Measurements from ENCODE around the gene IL34. TPM values are rescaled to one million over a fixed set of nuclear protein-coding genes. Genes with fewer than 3 reads are reported as not detected.

Gene IL34
- total and polyA plus RNA-seq, 2 of the 8 experiments (the other 6 are each of a cell fraction or from before 2014, with no cell fraction given) = 4.6 to 5.6 TPM

GRCh38 chr16:70660672-70661350 lies 14.5 kb downstream of the IL34 start:
- Histone ChIP-seq H3K4me3 (ENCODE audit: extremely low read depth in 1 of 4, insufficient read depth in 2 of 4, low read depth in 3 of 4, low read length in 4 of 4) (no peak overlapping the region), H3K56ac (replicated peaks; ENCODE audit: insufficient read length, low read depth, low read length) (no peak overlapping the region), H3K4me2 (ENCODE audit: insufficient read depth in 1 of 2, low read depth in 2 of 2, low read length in 2 of 2) (peak overlapping the region in 1 of 2 experiments; percentile 7; a peak in 1 of 4 replicates), H2BK12ac (ENCODE audit: low read depth, low read length) (no peak overlapping the region), H4K91ac (replicated peaks; ENCODE audit: insufficient read length, low read length) (no peak overlapping the region), H3K27me3 (replicated peaks in 1 of 4; ENCODE audit: control insufficient read depth in 3 of 4, extremely low read depth in 1 of 4, insufficient read depth in 3 of 4, low read length in 3 of 4) (no peaks in the 10 kb centered on the region), H3K79me1 (ENCODE audit: low read depth, low read length) (no peaks in the 10 kb centered on the region), H3K27ac (ENCODE audit: low read depth, low read length) (no peak overlapping the region), H3K23me2 (ENCODE audit: low read depth, low read length) (no peaks in the 10 kb centered on the region), H3K9me3 (ENCODE audit: insufficient read depth in 2 of 2, low read depth in 1 of 2, low read length in 1 of 2) (no peaks in the 10 kb centered on the region), H2AFZ (ENCODE audit: low read length) (no peak overlapping the region), H3K18ac (ENCODE audit: extremely low read depth, low read length) (no peak overlapping the region), H3K79me2 (ENCODE audit: control insufficient read depth in 1 of 2, insufficient read depth in 2 of 2, low read length in 2 of 2) (no peaks in the 10 kb centered on the region), H3K9ac (replicated peaks in 1 of 4; ENCODE audit: extremely low read depth in 1 of 4, low read depth in 3 of 4, low read length in 3 of 4) (no peak overlapping the region; a peak in 1 of 7 replicates), H3K23ac (ENCODE audit: insufficient read length) (no peak overlapping the region), H2BK20ac (ENCODE audit: low read length) (no peak overlapping the region), H4K20me1 (replicated peaks in 1 of 2; ENCODE audit: control insufficient read depth in 1 of 2, insufficient read depth in 2 of 2, low read length in 2 of 2) (peaks cover 0 to 3% of the 10 kb centered on the region in 2 experiments), H3K4ac (replicated peaks; ENCODE audit: insufficient read length, low read depth, low read length) (no peak overlapping the region), H3K36me3 (ENCODE audit: control insufficient read depth in 2 of 4, insufficient read depth in 4 of 4, low read length in 3 of 4) (peaks cover 0 to 13% (median 0%) of the 10 kb centered on the region in 4 experiments; a peak in 4 of 8 replicates), H4K8ac (ENCODE audit: extremely low read depth, insufficient read depth, low read length) (no peak overlapping the region; the same call in 1 of the 2 replicates), H4K5ac (ENCODE audit: insufficient read length, low read depth, low read length) (no peak overlapping the region), H2BK120ac (replicated peaks; ENCODE audit: low read depth, low read length) (no peak overlapping the region), H3K4me1 (replicated peaks in 1 of 4; ENCODE audit: control insufficient read depth in 3 of 4, insufficient read depth in 4 of 4, low read length in 3 of 4) (peaks cover 0 to 14% (median 7%) of the 10 kb centered on the region in 4 experiments; a peak in 6 of 7 replicates), H2AK5ac (ENCODE audit: low read depth, low read length) (no peak overlapping the region), H3K14ac (ENCODE audit: insufficient read length) (no peak overlapping the region), H2BK5ac (ENCODE audit: low read depth, low read length) (peak overlapping the region; percentile 52; the same call in 1 of the 2 replicates), H2BK15ac (ENCODE audit: low read length) (no peak overlapping the region)
- ChIA-PET POLR2A (ENCODE audit: partially characterized antibody) (interaction anchor here (1.6 to 3.2 kb wide), 3 partner anchors 12 to 81 kb away, joined by 6 to 9 read pairs (median 7); no protein-coding TSS in a partner anchor), CTCF (ENCODE audit: partially characterized antibody) (interaction anchor here (0.7 to 4.4 kb wide), 4 partner anchors 77 to 119 kb away, joined by 3 to 36 read pairs (median 4); no protein-coding TSS in a partner anchor)
- 66% methylated on average over 6 of the region's 7 CpGs; no CpG with 5 or more reads in 1 of the 2 experiments for WGBS, 2 experiments (ENCODE audit: extremely low coverage in 1 of 2, insufficient coverage in 1 of 2, insufficient read length in 1 of 2, insufficient replicate concordance in 2 of 2, low coverage in 1 of 2, low lambda C conversion rate in 2 of 2, missing lambda C conversion rate in 1 of 2)
- no peak for FAIRE-seq
- TF ChIP-seq HDAC2 (IDR thresholded peaks at IDR 0.05; ENCODE audit: borderline replicate concordance in 1 of 2, low read depth in 2 of 2, low read length in 2 of 2) (no peak), SIN3A (conservative IDR thresholded peaks at IDR 0.05 in 1 of 2, IDR thresholded peaks at IDR 0.05 in 1 of 2; ENCODE audit: low read depth in 1 of 2, low read length in 2 of 2) (no peak), ATF2 (IDR thresholded peaks at IDR 0.05; ENCODE audit: low read length) (no peak), RFX5 (IDR thresholded peaks at IDR 0.05; ENCODE audit: borderline replicate concordance, low read depth, low read length) (no peak), ASH2L (IDR thresholded peaks at IDR 0.05; ENCODE audit: low read length) (no peak), NRF1 (IDR thresholded peaks at IDR 0.05; ENCODE audit: low read depth, low read length) (no peak), EGR1 (IDR thresholded peaks at IDR 0.05; ENCODE audit: borderline replicate concordance, low read depth, low read length) (no peak), JUN (IDR thresholded peaks at IDR 0.05; ENCODE audit: low read depth, low read length) (no peak), GABPA (IDR thresholded peaks at IDR 0.05; ENCODE audit: borderline replicate concordance, insufficient read depth, low read length) (no peak)
- no peak for DNase-seq (ENCODE audit: low read depth in 1 of 2, low spot score in 2 of 2)

All from H1 (cell line).